Spleen (tissue), 7 donors: Measurements from ENCODE around the gene TMEM114.
"Not testable (repeated sequence)": the region's sequence is repeated elsewhere in the genome, so short reads cannot be mapped to it uniquely, and the experiment has no call there.

Source experiments
- POLR2A ChIP-seq, 3 donors: fragments of 450-650 bp; IDR thresholded peaks; one replicate each; pipeline ENCODE4 v1.5.1; 2017; ENCODE audit warnings: antibody characterized with exemption in 3 of 3, mild to moderate bottlenecking in 1 of 3
- POLR2AphosphoS5 ChIP-seq, 3 donors: sonication (generic); formaldehyde crosslinking; IDR thresholded peaks; one replicate each; pipeline ENCODE4 v1.5.1; 2017; ENCODE audit warnings: antibody characterized with exemption in 3 of 3
- TF ChIP-seq, protein P1 (sequence below), 11 experiments: fragments of 200-600 bp in 7 of 11; fragments of 450-650 bp in 4 of 11; sonication (generic) in 4 of 11; IDR thresholded peaks in 8 of 11; conservative IDR thresholded peaks in 3 of 11; 1 replicate in 7 of 11; 2 replicates in 4 of 11; pipeline versions ENCODE4 v1.4.0 to v1.8.0; 2016 to 2021; ENCODE audit warnings: antibody characterized with exemption in 11 of 11, inconsistent platforms in 4 of 11, mild to moderate bottlenecking in 1 of 11
- donor health status: DM: no; HTN: no; CAD: no; lungs with moderate emphysema.
- donor health status: DM: no; HTN: no; CAD: no.
- donor health status: DM: no; HTN: no; CAD: no.

DNA sequence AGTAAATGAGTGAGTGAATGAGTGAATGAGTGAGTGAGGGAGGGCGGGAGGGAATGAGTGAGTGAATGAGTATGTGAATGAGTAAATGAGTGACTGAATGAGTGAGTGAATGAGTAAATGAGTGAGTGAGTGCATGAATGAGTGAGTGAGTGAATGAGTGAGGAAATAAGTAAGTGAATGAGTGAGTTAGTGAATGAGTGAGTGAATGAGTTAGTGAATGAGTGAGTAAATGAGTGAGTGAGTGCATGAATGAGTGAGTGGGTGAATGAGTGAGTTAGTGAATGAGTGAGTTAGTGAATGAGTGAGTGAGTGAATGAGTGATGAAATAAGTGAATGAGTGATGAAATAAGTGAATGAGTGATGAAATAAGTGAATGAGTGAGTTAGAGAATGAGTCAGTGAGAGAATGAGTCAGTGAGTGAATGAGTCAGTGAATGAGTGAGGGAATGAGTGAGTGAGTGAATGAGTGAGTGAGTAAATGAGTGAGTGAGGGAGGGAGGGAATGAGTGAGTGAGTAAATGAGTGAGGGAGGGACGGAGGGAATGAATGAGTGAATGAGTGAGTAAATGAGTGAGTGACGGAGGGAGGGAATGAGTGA lies 26.3 kb downstream of the TMEM114 start:
- TF ChIP-seq, protein P1, sequence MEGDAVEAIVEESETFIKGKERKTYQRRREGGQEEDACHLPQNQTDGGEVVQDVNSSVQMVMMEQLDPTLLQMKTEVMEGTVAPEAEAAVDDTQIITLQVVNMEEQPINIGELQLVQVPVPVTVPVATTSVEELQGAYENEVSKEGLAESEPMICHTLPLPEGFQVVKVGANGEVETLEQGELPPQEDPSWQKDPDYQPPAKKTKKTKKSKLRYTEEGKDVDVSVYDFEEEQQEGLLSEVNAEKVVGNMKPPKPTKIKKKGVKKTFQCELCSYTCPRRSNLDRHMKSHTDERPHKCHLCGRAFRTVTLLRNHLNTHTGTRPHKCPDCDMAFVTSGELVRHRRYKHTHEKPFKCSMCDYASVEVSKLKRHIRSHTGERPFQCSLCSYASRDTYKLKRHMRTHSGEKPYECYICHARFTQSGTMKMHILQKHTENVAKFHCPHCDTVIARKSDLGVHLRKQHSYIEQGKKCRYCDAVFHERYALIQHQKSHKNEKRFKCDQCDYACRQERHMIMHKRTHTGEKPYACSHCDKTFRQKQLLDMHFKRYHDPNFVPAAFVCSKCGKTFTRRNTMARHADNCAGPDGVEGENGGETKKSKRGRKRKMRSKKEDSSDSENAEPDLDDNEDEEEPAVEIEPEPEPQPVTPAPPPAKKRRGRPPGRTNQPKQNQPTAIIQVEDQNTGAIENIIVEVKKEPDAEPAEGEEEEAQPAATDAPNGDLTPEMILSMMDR (IDR thresholded peaks at IDR 0.05 in 8 of 11, conservative IDR thresholded peaks at IDR 0.05 in 3 of 11), result not testable (repeated sequence)
- not testable (repeated sequence) for TF ChIP-seq POLR2A, POLR2AphosphoS5 (IDR thresholded peaks at IDR 0.05)
